ENCODE results near the gene CSPG4. TPM values are rescaled to one million over a fixed set of nuclear protein-coding genes. Genes with fewer than 3 reads are reported as not detected.
A peak's percentile ranks its signal among the peaks of the same experiment; 100 is the strongest.

Gene CSPG4
- total and polyA plus RNA-seq, 10 of the 15 experiments (the other 5 are each of a cell fraction or from before 2014, with no cell fraction given) = 0.02 to 2.2 (median 0.76) TPM

DNA sequence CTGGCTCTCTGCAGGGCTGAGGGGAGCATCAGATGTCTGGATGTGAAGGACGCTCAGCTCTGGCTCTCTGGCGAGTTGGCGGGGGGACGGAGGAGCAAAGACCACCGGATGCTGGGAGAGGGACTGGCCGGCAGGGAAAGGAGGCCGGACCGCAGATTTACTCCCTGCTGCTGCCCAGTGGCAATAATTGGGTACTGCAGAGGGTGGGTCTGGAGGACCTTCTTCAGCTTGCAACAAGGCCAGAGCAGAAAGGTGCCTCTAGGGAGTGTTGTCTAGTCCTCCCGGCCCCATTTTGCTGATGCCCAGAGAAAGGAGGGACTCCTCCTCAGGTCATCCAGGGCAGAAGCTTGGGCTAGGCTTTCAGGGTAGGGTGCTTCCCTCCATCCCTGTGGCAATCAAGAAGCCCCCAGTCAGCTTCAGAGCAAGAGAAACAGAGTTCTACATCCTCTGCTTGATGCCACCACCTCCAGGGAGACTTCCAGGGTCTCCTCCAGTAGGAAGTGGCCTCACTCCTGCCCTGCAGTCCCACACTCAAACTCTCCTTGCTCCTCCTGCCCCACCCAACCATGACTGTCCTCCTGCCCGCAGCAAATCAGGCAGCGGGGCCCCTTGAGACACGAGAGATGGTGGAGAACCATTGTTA, 20.3 kb upstream of the CSPG4 start:
- no peaks in the 10 kb centered on the region for H3K79me2 ChIP-seq (ENCODE audit: control insufficient read depth, insufficient read depth, low read length)
- CTCF ChIA-PET = interaction anchor here (0.6 to 2.2 kb wide), 12 partner anchors 9 to 415 kb away, joined by 3 to 15 read pairs (median 4); partner anchors contain the start of gene MAN2C1
- H4K20me1 ChIP-seq (ENCODE audit: control insufficient read depth, insufficient read depth) = no peaks in the 10 kb centered on the region
- no peak overlapping the region for H2AFZ ChIP-seq (ENCODE audit: control insufficient read depth, low read depth, low read length)
- RAD21 ChIA-PET (ENCODE audit: unreplicated experiment) = interaction anchor here (1.0 to 1.6 kb wide), 4 partner anchors 9 to 46 kb away, joined by 3 to 13 read pairs (median 6); a partner anchor contains a TSS
- POLR2A ChIA-PET = interaction anchor here (0.8 kb wide), 1 partner anchor 92 kb away, joined by 3 read pairs; no protein-coding TSS in a partner anchor
- H3K36me3 ChIP-seq (ENCODE audit: control insufficient read depth in 2 of 2, insufficient read depth in 2 of 2, low read length in 1 of 2) = no peaks in the 10 kb centered on the region
- in situ Hi-C loops (cut with MboI) (no loop called here), intact Hi-C loops (cut with micrococcal nuclease; ENCODE audit: unreplicated experiment) (loop anchor here (5.0 kb wide), 1 partner anchor 46 kb away; no protein-coding TSS in a partner anchor)
- BruUV-seq (replicated peaks) = no TSS peak
- TF ChIP-seq, protein P1, sequence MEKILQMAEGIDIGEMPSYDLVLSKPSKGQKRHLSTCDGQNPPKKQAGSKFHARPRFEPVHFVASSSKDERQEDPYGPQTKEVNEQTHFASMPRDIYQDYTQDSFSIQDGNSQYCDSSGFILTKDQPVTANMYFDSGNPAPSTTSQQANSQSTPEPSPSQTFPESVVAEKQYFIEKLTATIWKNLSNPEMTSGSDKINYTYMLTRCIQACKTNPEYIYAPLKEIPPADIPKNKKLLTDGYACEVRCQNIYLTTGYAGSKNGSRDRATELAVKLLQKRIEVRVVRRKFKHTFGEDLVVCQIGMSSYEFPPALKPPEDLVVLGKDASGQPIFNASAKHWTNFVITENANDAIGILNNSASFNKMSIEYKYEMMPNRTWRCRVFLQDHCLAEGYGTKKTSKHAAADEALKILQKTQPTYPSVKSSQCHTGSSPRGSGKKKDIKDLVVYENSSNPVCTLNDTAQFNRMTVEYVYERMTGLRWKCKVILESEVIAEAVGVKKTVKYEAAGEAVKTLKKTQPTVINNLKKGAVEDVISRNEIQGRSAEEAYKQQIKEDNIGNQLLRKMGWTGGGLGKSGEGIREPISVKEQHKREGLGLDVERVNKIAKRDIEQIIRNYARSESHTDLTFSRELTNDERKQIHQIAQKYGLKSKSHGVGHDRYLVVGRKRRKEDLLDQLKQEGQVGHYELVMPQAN (conservative IDR thresholded peaks at IDR 0.05) = no peak
- TF ChIP-seq SMC3 (IDR thresholded peaks at IDR 0.05; ENCODE audit: borderline replicate concordance, low read length) (peak; percentile 58; the same call in 1 of the 2 replicates), IKZF1 (conservative IDR thresholded peaks at IDR 0.05) (no peak; the same call in 1 of the 2 replicates), ZSCAN29 (IDR thresholded peaks at IDR 0.05) (no peak), RUNX3 (IDR thresholded peaks at IDR 0.05; ENCODE audit: low read length) (peak; percentile 76), NR2C1 (IDR thresholded peaks at IDR 0.05) (no peak), YY1 (IDR thresholded peaks at IDR 0.05; ENCODE audit: low read depth, low read length) (0 out of 2 replicates have a peak, but pooled peaks have one; percentile 34), ATF2 (IDR thresholded peaks at IDR 0.05; ENCODE audit: low read length) (no peak), NR2F1 (conservative IDR thresholded peaks at IDR 0.05) (no peak), RAD21 (IDR thresholded peaks at IDR 0.05; ENCODE audit: insufficient read depth, low read depth, low read length) (peak; percentile 49; the same call in 1 of the 2 replicates), BHLHE40 (IDR thresholded peaks at IDR 0.05; ENCODE audit: borderline replicate concordance in 1 of 2, low read depth in 2 of 2, low read length in 1 of 2) (0 out of 4 replicates have a peak, but pooled peaks of 1 of the 2 experiments have one; percentile 9), YBX1 (IDR thresholded peaks at IDR 0.05) (no peak), TAF1 (IDR thresholded peaks at IDR 0.05; ENCODE audit: borderline replicate concordance, low read depth, low read length) (no peak)
- TF ChIP-seq, protein P2, sequence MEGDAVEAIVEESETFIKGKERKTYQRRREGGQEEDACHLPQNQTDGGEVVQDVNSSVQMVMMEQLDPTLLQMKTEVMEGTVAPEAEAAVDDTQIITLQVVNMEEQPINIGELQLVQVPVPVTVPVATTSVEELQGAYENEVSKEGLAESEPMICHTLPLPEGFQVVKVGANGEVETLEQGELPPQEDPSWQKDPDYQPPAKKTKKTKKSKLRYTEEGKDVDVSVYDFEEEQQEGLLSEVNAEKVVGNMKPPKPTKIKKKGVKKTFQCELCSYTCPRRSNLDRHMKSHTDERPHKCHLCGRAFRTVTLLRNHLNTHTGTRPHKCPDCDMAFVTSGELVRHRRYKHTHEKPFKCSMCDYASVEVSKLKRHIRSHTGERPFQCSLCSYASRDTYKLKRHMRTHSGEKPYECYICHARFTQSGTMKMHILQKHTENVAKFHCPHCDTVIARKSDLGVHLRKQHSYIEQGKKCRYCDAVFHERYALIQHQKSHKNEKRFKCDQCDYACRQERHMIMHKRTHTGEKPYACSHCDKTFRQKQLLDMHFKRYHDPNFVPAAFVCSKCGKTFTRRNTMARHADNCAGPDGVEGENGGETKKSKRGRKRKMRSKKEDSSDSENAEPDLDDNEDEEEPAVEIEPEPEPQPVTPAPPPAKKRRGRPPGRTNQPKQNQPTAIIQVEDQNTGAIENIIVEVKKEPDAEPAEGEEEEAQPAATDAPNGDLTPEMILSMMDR (IDR thresholded peaks at IDR 0.05 in 2 of 3, conservative IDR thresholded peaks at IDR 0.05 in 1 of 3; ENCODE audit: control insufficient read depth in 2 of 3, extremely low read depth in 1 of 3, insufficient read depth in 1 of 3, low read depth in 3 of 3, low read length in 3 of 3) = peak; percentile 66 to 86 (median 77)
- SMC1A ChIA-PET (ENCODE audit: uncharacterized antibody, unreplicated experiment) = interaction anchor here (0.8 to 2.0 kb wide), 2 partner anchors 9 to 69 kb away, joined by 4 read pairs; a partner anchor contains a TSS
- H3K9ac ChIP-seq (ENCODE audit: control insufficient read depth, insufficient read depth, low read length) = no peak overlapping the region
- H3K4me3 ChIP-seq = no peak overlapping the region
- peak; percentile 81 for ATAC-seq
- H3K9me3 ChIP-seq (replicated peaks; ENCODE audit: control insufficient read depth, insufficient read depth, low read length) = no peaks in the 10 kb centered on the region
- DNase-seq (ENCODE audit: low read depth, low spot score) = no peak
- 20% methylated on average over 12 of the region's 12 CpGs for WGBS (ENCODE audit: insufficient coverage, insufficient replicate concordance, low lambda C conversion rate, missing lambda C conversion rate)
- H3K27ac ChIP-seq (ENCODE audit: control insufficient read depth, insufficient read depth) = no peak overlapping the region
- no peaks in the 10 kb centered on the region; a peak in 1 of 4 replicates for H3K27me3 ChIP-seq (replicated peaks in 1 of 2; ENCODE audit: control insufficient read depth in 2 of 2, insufficient read depth in 2 of 2, low read length in 1 of 2)
- H3K4me2 ChIP-seq (ENCODE audit: control insufficient read depth, insufficient read depth) = no peak overlapping the region
- peak; percentile 95 for FAIRE-seq
- no peaks in the 10 kb centered on the region for H3K4me1 ChIP-seq (ENCODE audit: control insufficient read depth, insufficient read depth, low read length)
